IMR-90 (cell line): ENCODE measurements around the gene VWA7. TPM values are rescaled to one million over a fixed set of nuclear protein-coding genes. Genes with fewer than 3 reads are reported as not detected.

Experiments used
- ATAC-seq: fragments of 200-7000 bp; cut with Tn5 transposase; 2 replicates; pipeline ENCODE4 v1.9.1; 2020; ENCODE audit warnings: low read depth, mild to moderate bottlenecking, moderate library complexity
- BruUV-seq: library from RNA; stranded (reverse); fragments of 400-500 nt; replicated peaks from 2 replicates; lab custom pipeline; 2021; lab: Mats Ljungman, UMichigan
- CTCF ChIA-PET: fragments of 300-600 bp; formaldehyde crosslinking; extraction: SDS; loops from one replicate; lab custom pipeline; 2021; ENCODE audit warnings: antibody characterized with exemption; lab: Yijun Ruan, JAX
- POLR2A ChIA-PET: fragments of 300-600 bp; sonication (Branson Sonifier 250); formaldehyde crosslinking; loops from one replicate; lab custom pipeline; 2022; ENCODE audit warnings: antibody characterized with exemption; ENCODE audit not compliant: unreplicated experiment; lab: Charles Lee
- DNase-seq: peaks from one replicate; pipeline ENCODE4 v3.0.0; 2013
- H2AFZ ChIP-seq: replicated peaks from 2 replicates; pipeline ENCODE3; 2013; ENCODE audit warnings: low read length, mild to moderate bottlenecking; ENCODE audit not compliant: poor library complexity
- H2AK5ac ChIP-seq: 2 replicates; pipeline ENCODE4 v1.6.1; 2013; ENCODE audit warnings: low read depth, low read length, inconsistent platforms
- H2AK9ac ChIP-seq: replicated peaks from 2 replicates; pipeline ENCODE3; 2013; ENCODE audit warnings: mild to moderate bottlenecking, low read depth, low read length, moderate library complexity; ENCODE audit not compliant: poor library complexity
- H2BK120ac ChIP-seq: 2 replicates; pipeline ENCODE4 v1.6.1; 2013; ENCODE audit warnings: low read depth, low read length, inconsistent platforms
- H2BK15ac ChIP-seq: 3 replicates; pipeline ENCODE4 v1.6.1; 2013; ENCODE audit warnings: low read depth, low read length, inconsistent platforms
- H2BK20ac ChIP-seq: 2 replicates; pipeline ENCODE4 v1.6.1; 2013; ENCODE audit warnings: low read depth, mild to moderate bottlenecking, inconsistent platforms, low read length, moderate library complexity
- H2BK5ac ChIP-seq: 2 replicates; pipeline ENCODE4 v1.6.1; 2013; ENCODE audit warnings: mild to moderate bottlenecking, low read depth, low read length, inconsistent platforms; ENCODE audit not compliant: poor library complexity, severe bottlenecking
- H3K14ac ChIP-seq: replicated peaks from 2 replicates; pipeline ENCODE4 v1.6.1; 2013; ENCODE audit warnings: low read depth, low read length, inconsistent platforms
- H3K18ac ChIP-seq: 2 replicates; pipeline ENCODE4 v1.6.1; 2013; ENCODE audit warnings: low read depth, low read length, control low read depth
- H3K23ac ChIP-seq: 2 replicates; pipeline ENCODE4 v1.6.1; 2013; ENCODE audit warnings: low read depth, low read length, inconsistent platforms
- H3K27ac ChIP-seq: 2 replicates; pipeline ENCODE4 v1.5.1; 2013; ENCODE audit warnings: mild to moderate bottlenecking, control low read depth, low read length; ENCODE audit not compliant: insufficient read depth
- H3K27me3 ChIP-seq: 2 replicates; pipeline ENCODE4 v1.6.1; 2013; ENCODE audit warnings: low read length; ENCODE audit not compliant: control insufficient read depth, insufficient read depth
- H3K36me3 ChIP-seq: 2 replicates; pipeline ENCODE4 v1.6.1; 2013; ENCODE audit warnings: low read length, mixed read lengths; ENCODE audit not compliant: control insufficient read depth, insufficient read depth
- H3K4ac ChIP-seq: 2 replicates; pipeline ENCODE4 v1.6.1; 2013; ENCODE audit warnings: low read depth, low read length, inconsistent platforms
- H3K4me1 ChIP-seq: 2 replicates; pipeline ENCODE4 v1.6.1; 2013; ENCODE audit warnings: low read length, mixed read lengths; ENCODE audit not compliant: control insufficient read depth, insufficient read depth
- H3K4me2 ChIP-seq: 2 replicates; pipeline ENCODE4 v1.6.1; 2013; ENCODE audit warnings: low read depth, mild to moderate bottlenecking, control low read depth, low read length, moderate library complexity
- H3K4me3 ChIP-seq: 2 replicates; pipeline ENCODE4 v1.5.1; 2013; ENCODE audit warnings: low read depth, mild to moderate bottlenecking, control low read depth, low read length, moderate library complexity; ENCODE audit not compliant: insufficient read depth
- H3K56ac ChIP-seq: 2 replicates; pipeline ENCODE4 v1.6.1; 2013; ENCODE audit warnings: low read length, inconsistent platforms; ENCODE audit not compliant: insufficient read depth; ENCODE audit errors: extremely low read depth
- H3K79me1 ChIP-seq, 2 experiments: 2 replicates each; pipeline ENCODE4 v1.6.1; 2013; ENCODE audit warnings: low read length in 2 of 2, inconsistent platforms in 1 of 2, low read depth in 1 of 2
- H3K9ac ChIP-seq: 2 replicates; pipeline ENCODE4 v1.6.1; 2013; ENCODE audit warnings: low read depth, low read length, control low read depth
- H3K9me1 ChIP-seq: 2 replicates; pipeline ENCODE4 v1.6.1; 2013; ENCODE audit warnings: low read length, inconsistent platforms; ENCODE audit not compliant: insufficient read depth
- H3K9me3 ChIP-seq: 2 replicates; pipeline ENCODE4 v1.6.1; 2013; ENCODE audit warnings: low read length; ENCODE audit not compliant: control insufficient read depth, insufficient read depth
- H4K20me1 ChIP-seq: 2 replicates; pipeline ENCODE4 v1.6.1; 2013; ENCODE audit warnings: low read length, inconsistent platforms; ENCODE audit not compliant: insufficient read depth
- H4K5ac ChIP-seq: 2 replicates; pipeline ENCODE4 v1.6.1; 2013; ENCODE audit warnings: mild to moderate bottlenecking, low read depth, low read length, control low read depth
- H4K8ac ChIP-seq, 2 experiments: 2 replicates each; pipeline ENCODE4 v1.6.1; 2013; ENCODE audit warnings: low read depth in 2 of 2, low read length in 2 of 2, control low read depth in 1 of 2, inconsistent platforms in 1 of 2
- H4K91ac ChIP-seq: 2 replicates; pipeline ENCODE4 v1.6.1; 2013; ENCODE audit warnings: low read depth, low read length, inconsistent platforms; ENCODE audit not compliant: insufficient read depth
- MAFK ChIP-seq: IDR thresholded peaks from 2 replicates; pipeline ENCODE4 v1.6.1; 2012; ENCODE audit warnings: low read depth, low read length, improper control_type of control experiment
- NFE2L2 ChIP-seq: fragments of 150-350 bp; IDR thresholded peaks from 2 replicates; pipeline ENCODE4 v1.6.1; 2016; ENCODE audit warnings: low read depth, mild to moderate bottlenecking, low read length
- POLR2A ChIP-seq: IDR thresholded peaks from 2 replicates; pipeline ENCODE4 v1.6.1; 2012; ENCODE audit warnings: mild to moderate bottlenecking, low read depth, low read length
- RCOR1 ChIP-seq: IDR thresholded peaks from 2 replicates; pipeline ENCODE4 v1.6.1; 2012; ENCODE audit warnings: mild to moderate bottlenecking, low read length, improper control_type of control experiment; ENCODE audit not compliant: insufficient replicate concordance
- RFX5 ChIP-seq: IDR thresholded peaks from 2 replicates; pipeline ENCODE4 v1.8.0; 2012; ENCODE audit warnings: low read depth, mild to moderate bottlenecking, low read length, moderate library complexity
- SMC3 ChIP-seq: fragments of 150-350 bp; IDR thresholded peaks from 2 replicates; pipeline ENCODE4 v1.6.1; 2016; ENCODE audit warnings: low read depth, mild to moderate bottlenecking, antibody characterized with exemption, low read length, moderate library complexity
- USF2 ChIP-seq: fragments of 150-350 bp; IDR thresholded peaks from 2 replicates; pipeline ENCODE4 v1.6.1; 2017; ENCODE audit warnings: mild to moderate bottlenecking, antibody characterized with exemption, low read length, low read depth
- WGBS, 2 experiments: methylation state at CpG; one replicate each; pipeline versions ENCODE4 v1.1.5 to v1.1.7; 2013; ENCODE audit warnings: missing lambda C conversion rate in 2 of 2; ENCODE audit not compliant: insufficient read length in 1 of 2; ENCODE audit errors: extremely low coverage in 2 of 2; 5-methylcytosine and 5-hydroxymethylcytosine counted together
- dilution Hi-C: fragments of 300-500 bp; cut with HindIII; formaldehyde crosslinking; loops from one replicate; pipeline ENCODE4 v1.14.3; 2018; ENCODE audit warnings: low sequenced_read_pairs; ENCODE audit not compliant: unreplicated experiment
- in situ Hi-C: fragments of 300-500 bp; cut with MboI; formaldehyde crosslinking; loops from 3 replicates; pipeline ENCODE4 v1.14.3; 2019; ENCODE audit warnings: low sequenced_read_pairs, inconsistent platforms, mixed read lengths
- intact Hi-C: fragments of 100-400 bp; cut with micrococcal nuclease; formaldehyde crosslinking; loops from 2 replicates; pipeline ENCODE4 v1.10.0; 2022
- polyA plus RNA-seq, 3 experiments: library from polyadenylated mRNA; depleted of rRNA; stranded (reverse); fragments of >200 nt; gene quantifications; 2 replicates each; pipeline ENCODE4 v1.2.3, GENCODE V29; 2012; ENCODE audit warnings: low replicate concordance in 1 of 3
- total RNA-seq: library from RNA; depleted of rRNA; stranded (reverse); fragments of >200 nt; gene quantifications from 2 replicates; pipeline ENCODE4 v1.2.3, GENCODE V29; 2012

The VWA7 gene
- total and polyA plus RNA-seq, 2 of the 4 experiments (the other 2 are of a cell fraction): under 0.01 to 1.4 TPM

DNA sequence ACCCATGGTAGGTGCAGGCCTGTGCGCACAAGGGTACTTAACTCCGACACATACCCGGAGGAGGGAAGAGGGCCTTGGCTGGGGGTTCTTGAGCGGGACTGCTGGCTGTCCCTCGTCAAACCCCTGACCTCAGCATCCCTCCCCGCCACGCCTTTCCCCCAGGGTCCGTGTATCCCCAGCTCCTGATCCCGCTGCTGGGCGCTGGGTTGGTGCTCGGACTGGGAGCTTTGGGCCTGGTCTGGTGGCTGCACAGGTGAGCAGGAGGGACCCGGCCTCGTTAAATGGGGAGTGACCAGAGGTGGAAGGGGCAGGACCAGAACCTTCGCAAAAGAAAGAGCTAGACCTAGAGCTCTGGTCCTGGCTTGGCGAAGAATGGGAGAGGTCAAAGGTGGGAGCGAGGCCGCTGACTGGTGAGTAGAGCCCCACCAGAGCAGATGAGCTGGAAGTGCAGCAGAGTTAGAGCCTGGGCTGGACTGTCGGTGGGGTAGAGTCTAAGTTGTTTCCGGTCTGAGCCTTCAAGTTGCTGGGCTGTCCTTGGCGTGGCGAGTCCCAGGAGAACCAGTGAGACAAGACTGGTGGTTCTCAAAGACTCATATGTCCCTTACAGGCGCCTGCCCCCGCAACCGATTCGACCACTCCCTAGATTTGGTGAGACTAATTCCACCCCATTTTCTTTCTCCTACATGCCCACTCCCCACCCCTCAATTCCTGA lies 53.0 kb downstream of the VWA7 start:
- H2BK15ac ChIP-seq: no peak overlapping the region
- H3K4me3 ChIP-seq: no peak overlapping the region
- peaks cover 2% of the 10 kb centered on the region; the same call in 1 of the 2 replicates for H4K20me1 ChIP-seq
- no peak overlapping the region for H3K4me2 ChIP-seq
- H3K27ac ChIP-seq: no peak overlapping the region
- no peak overlapping the region for H2AK5ac ChIP-seq
- ATAC-seq (no peak), DNase-seq (no peak)
- H3K9me3 ChIP-seq: no peaks in the 10 kb centered on the region
- H2AK9ac ChIP-seq: peak overlapping the region; percentile 1
- H3K4ac ChIP-seq: no peak overlapping the region
- in situ Hi-C loops: no loop called here
- ChIA-PET POLR2A (interaction anchor here (0.6 kb wide), 1 partner anchor 10 kb away, joined by 3 read pairs; no protein-coding TSS in a partner anchor), CTCF (no interaction called here)
- BruUV-seq: no TSS peak
- H2AFZ ChIP-seq: no peak overlapping the region
- intact Hi-C loops: no loop called here
- H4K5ac ChIP-seq: no peak overlapping the region
- H3K56ac ChIP-seq: no peak overlapping the region
- no peak overlapping the region for H3K14ac ChIP-seq
- H3K79me1 ChIP-seq: peaks cover 0 to 18% of the 10 kb centered on the region in 2 experiments; a peak in 2 of 4 replicates
- 98% methylated on average over 7 of the region's 25 CpGs; no CpG with 5 or more reads in 1 of the 2 experiments for WGBS, 2 experiments
- no peak overlapping the region for H3K9ac ChIP-seq
- peaks cover 3% of the 10 kb centered on the region for H3K4me1 ChIP-seq
- no peak overlapping the region for H2BK5ac ChIP-seq
- peaks cover 20% of the 10 kb centered on the region for H3K36me3 ChIP-seq
- no peak overlapping the region for H4K8ac ChIP-seq
- H3K9me1 ChIP-seq: peaks cover 4% of the 10 kb centered on the region; the same call in 1 of the 2 replicates
- TF ChIP-seq POLR2A (no peak), RCOR1 (no peak), MAFK (no peak), SMC3 (no peak), USF2 (no peak), RFX5 (no peak), NFE2L2 (no peak)
- dilution Hi-C loops: no loop called here
- H3K27me3 ChIP-seq: no peaks in the 10 kb centered on the region; the same call in 1 of the 2 replicates
- H3K23ac ChIP-seq: no peak overlapping the region
- H3K18ac ChIP-seq: no peak overlapping the region
- H2BK20ac ChIP-seq: no peak overlapping the region
- no peak overlapping the region for H4K91ac ChIP-seq
- no peak overlapping the region for H2BK120ac ChIP-seq
